GM19240 (cell line): ENCODE data around the gene SNX24.
"Not testable (repeated sequence)": the region's sequence is repeated elsewhere in the genome, so short reads cannot be mapped to it uniquely, and the experiment has no call there.

Experiments used
- DNase-seq: peaks from one replicate; pipeline ENCODE4 v3.0.0; 2011; ENCODE audit warnings: low spot score; ENCODE audit not compliant: insufficient read length

The SNX24 gene

DNA sequence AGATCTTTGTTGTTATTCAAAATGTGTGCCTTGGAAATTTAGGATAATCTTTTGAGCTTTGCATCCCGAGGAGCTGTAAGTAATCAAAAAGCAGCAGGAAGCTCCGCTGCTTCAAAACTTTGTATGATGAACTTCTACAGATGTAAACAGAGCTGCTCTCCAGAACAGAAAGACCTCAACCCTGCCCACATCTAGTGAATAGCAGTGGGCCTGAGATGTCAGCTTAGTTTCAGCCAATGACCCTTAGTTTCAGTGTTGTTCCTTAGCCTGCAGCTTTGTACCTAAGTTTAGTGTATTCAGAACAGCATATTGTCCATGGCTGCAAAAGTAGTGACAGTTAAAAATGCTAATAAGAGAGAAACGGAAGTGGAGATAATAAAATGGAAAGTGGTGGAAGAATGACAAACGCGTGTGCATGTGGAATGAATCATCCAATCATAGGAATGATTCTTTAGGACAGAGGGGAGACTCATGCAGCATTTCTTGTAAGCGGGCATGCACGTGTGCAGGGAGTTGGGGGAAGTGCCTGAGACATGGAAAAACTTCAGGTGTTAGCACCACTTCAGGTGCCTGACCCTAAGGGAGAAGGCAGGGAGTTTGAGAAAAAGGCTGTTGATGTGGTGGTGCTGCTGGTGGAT lies 24.9 kb downstream of the SNX24 start:
- no peak for DNase-seq

- no peak for DNase-seq
Measured at GRCh38 chr5:122871661-122872060, 26.2 kb downstream of the SNX24 start.

DNA sequence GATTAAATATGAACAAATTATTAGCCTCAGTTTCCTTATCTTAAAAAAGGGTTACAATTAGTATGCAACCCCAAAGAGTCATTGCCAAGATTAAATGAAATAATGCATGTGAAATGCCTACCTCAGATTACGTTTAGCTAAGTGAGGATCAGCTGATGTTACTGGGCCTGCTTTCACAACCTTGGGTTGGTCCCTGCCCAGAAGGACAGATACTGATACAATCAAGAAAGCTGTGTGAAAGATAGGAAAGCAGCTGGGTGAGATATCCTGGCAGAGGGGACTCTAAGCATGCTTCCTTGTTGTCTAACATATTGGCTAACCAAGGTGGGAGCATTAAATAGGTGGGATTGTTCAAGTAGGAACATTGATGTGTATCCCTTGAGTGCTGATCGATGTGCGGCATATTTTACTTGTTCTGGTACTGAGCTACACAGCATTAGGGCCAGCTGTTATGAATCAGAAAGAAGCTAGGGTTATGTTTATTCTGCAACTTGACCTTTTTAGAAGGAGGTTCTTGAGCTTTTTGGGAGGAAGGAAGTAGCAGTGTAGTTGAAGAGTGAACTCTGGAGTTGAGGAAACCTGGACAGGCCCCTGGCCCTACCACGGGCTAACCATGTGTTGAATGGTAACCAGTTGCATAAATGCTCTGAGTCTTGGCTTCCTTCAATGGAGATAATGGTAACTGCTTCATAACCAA lies 28.9 kb downstream of the SNX24 start:
- no peak for DNase-seq

- DNase-seq: peak; percentile 4
Measured at GRCh38 chr5:122877518-122877917, 32.1 kb downstream of the SNX24 start.

GRCh38 chr5:122879076-122879475 lies 33.7 kb downstream of the SNX24 start:
- DNase-seq: no peak

- no peak for DNase-seq
Measured at GRCh38 chr5:122880170-122880689, 34.8 kb downstream of the SNX24 start.

DNA sequence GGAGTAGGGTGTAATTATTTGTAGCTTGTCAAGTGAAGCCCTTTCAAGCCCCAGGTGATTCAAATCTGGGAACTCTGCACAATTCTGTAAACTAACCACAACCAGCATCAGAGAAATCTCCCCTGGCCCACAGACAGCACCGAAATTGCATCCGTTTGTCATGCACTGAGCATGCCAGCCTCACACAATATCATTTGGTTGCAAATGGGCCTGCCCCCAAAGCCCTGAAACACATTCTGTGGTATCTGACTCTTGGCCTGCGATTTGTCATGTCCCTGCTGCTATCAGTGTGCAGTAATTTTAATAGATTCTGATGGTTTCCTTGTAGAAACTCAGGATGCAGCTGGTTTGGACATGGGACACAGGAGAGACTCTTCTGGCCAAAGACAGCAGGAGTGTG lies 35.3 kb downstream of the SNX24 start:
- DNase-seq: no peak

DNA sequence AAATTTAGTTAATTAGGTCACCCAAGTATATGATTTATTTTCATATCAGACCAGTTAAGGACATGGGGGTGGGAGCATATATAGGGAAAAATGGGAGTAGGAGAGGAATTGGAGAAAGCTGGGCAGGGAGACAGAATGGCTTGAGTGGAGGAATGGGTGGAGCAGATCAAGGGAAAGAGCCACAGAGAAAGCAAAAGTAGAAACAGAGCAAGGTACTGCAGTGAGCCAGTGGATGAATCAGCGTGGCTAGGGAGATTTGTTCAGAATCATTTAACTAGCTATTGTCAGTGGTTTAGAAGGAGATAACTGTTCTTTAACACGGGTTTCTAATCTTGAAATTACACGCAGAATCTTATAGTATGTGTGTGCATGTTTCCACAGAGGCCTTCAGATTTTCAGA lies 37.4 kb downstream of the SNX24 start:
- DNase-seq: no peak

DNA sequence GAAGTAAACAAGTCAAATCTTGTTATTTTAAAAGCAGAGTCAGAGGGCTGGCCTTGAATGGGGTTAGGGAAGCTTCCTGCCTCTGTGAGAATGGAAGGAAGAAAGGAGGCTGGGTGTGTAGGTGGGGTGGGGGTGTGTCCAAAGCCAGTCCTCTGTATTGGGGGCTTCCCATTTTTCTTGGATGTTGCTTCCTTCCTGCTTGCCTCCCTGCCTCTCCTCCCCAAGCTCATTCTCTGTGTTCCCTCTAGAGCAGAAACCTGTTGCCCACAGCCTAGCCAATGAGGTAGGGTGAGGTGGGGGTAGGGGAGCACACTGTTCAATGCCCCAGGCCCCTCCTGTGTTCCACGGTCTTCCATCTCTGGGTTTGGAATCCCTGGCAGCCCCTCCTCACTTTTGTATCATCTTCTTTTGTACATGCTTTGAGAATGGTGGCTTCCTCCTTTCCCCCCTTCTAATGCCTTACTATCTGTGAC lies 39.7 kb downstream of the SNX24 start:
- DNase-seq: no peak

- DNase-seq: no peak
Measured at GRCh38 chr5:122885891-122886290, 40.5 kb downstream of the SNX24 start.

- no peak for DNase-seq
Measured at GRCh38 chr5:122895141-122895540, 49.7 kb downstream of the SNX24 start.

GRCh38 chr5:122896598-122897282 lies 51.3 kb downstream of the SNX24 start:
- DNase-seq: no peak

- DNase-seq: no peak
Measured at GRCh38 chr5:122897283-122897602, 51.8 kb downstream of the SNX24 start.

DNA sequence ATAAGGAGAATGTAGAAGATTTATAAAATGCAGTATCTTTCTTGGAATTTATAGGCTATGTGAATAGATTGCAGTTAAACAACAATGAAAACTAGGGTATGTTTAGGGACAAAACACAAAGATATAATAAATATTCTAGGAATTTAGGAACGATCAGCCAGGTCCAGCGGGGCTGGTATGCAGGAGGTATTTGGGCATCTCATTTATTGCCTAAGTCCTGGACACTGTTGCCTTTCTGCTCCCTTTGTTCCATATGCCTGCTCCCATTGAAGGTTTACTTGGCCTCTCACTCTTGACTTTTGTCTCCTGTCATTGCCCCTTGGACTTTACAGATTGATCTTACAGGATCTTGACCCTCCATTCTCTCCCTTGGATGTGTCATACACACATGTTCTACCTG lies 55.9 kb downstream of the SNX24 start:
- DNase-seq: no peak

- DNase-seq: no peak
Measured at GRCh38 chr5:122902263-122902662, 56.9 kb downstream of the SNX24 start.

GRCh38 chr5:122906768-122907167 lies 61.4 kb downstream of the SNX24 start:
- DNase-seq: no peak

DNA sequence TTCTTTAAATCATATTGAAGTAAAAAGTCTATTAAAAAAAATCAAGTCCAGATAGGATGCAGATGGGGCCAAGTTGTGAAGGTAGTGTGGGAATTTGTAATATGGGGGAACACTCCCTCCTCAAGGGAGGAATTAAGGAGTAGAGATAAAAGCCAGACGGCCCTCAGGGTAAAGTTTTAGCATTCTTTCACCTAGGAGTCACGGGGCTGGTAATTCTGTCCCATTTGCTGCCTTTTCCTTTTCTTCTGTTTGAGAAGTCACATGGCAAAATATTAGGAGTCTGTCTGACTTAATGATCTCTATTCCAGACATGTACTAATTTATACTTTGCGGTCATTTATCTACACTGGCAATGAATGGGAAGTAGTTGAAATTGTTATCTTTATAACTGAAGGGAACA lies 61.9 kb downstream of the SNX24 start:
- DNase-seq: no peak

- no peak for DNase-seq
Measured at GRCh38 chr5:122908108-122908507, 62.7 kb downstream of the SNX24 start.

DNA sequence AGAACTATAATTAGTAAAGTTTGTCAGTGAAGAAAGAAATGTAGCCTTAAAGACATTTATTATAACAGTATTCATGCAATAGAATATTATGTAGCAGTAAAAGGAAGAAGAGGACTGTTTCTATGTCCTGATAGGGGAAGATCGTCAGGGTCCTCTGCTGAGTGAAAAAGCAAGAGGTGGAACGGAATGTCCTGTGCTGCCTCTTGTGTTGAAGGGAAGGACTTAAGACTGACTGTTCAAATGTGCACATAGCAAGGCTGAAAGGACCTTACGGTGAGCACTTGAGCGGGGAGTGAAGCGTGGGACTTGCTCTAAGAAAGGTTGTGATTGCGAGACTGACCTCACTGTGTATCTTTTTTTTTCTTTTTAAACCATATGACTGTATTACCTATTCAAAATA lies 63.2 kb downstream of the SNX24 start:
- no peak for DNase-seq

GRCh38 chr5:122909470-122910100 lies 64.2 kb downstream of the SNX24 start:
- no peak for DNase-seq

DNA sequence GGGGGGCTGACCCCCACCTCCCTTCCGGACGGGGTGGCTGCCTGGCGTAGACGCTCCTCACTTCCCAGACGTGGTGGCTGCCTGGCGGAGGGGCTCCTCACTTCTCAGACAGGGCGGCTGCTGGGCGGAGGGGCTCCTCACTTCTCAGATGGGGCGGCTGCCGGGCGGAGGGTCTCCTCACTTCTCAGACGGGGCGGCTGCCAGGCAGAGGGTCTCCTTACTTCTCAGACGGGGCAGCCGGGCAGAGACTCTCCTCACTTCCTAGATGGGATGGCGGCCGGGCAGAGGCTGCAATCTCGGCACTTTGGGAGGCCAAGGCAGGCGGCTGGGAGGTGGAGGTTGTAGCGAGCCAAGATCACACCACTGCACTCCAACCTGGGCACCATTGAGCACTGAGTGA lies 68.0 kb downstream of the SNX24 start:
- not testable (repeated sequence) for DNase-seq
